NCI-H510A (cell line): ENCODE data around the gene SOX9.
"Not testable (repeated sequence)": the region's sequence is repeated elsewhere in the genome, so short reads cannot be mapped to it uniquely, and the experiment has no call there.

Experiments used
- DNase-seq: peaks from one replicate; lab custom pipeline; 2025; lab: John Stamatoyannopoulos, UW

Gene SOX9

GRCh38 chr17:72111336-72111923, 9.4 kb upstream of the SOX9 start:
- DNase-seq, result no peak

- not testable (repeated sequence) for DNase-seq
These were observed 8.9 kb upstream of the SOX9 start for GRCh38 chr17:72111926-72112325.

- no peak for DNase-seq
These were observed 7.1 kb upstream of the SOX9 start for GRCh38 chr17:72113751-72114150.

- no peak for DNase-seq
These were observed 4.9 kb upstream of the SOX9 start for GRCh38 chr17:72115781-72116525.

- no peak for DNase-seq
These were observed 3.9 kb upstream of the SOX9 start for GRCh38 chr17:72116661-72117521.

- DNase-seq, result no peak
These were observed 3.1 kb upstream of the SOX9 start for GRCh38 chr17:72117535-72118334.

- no peak for DNase-seq
These were observed 2.3 kb upstream of the SOX9 start for GRCh38 chr17:72118335-72119076.

GRCh38 chr17:72119077-72119872, 1.5 kb upstream of the SOX9 start:
- no peak for DNase-seq

GRCh38 chr17:72119873-72120641, 763 bp upstream of the SOX9 start:
- DNase-seq, result peak; percentile 32

GRCh38 chr17:72121164-72122009, 567 bp downstream of the SOX9 start:
- peak; percentile 20 for DNase-seq

GRCh38 chr17:72122010-72122764, 1.4 kb downstream of the SOX9 start:
- DNase-seq, result no peak

GRCh38 chr17:72122765-72123529, 2.1 kb downstream of the SOX9 start:
- DNase-seq, result no peak

GRCh38 chr17:72123530-72124437, 3.0 kb downstream of the SOX9 start:
- no peak for DNase-seq

GRCh38 chr17:72124438-72124775, 3.6 kb downstream of the SOX9 start:
- DNase-seq, result no peak

- DNase-seq, result no peak
These were observed 4.4 kb downstream of the SOX9 start for GRCh38 chr17:72125226-72125651.

- no peak for DNase-seq
These were observed 4.9 kb downstream of the SOX9 start for GRCh38 chr17:72125742-72126141.
